ENCODE results near the gene RAP1GAP. TPM values are rescaled to one million over a fixed set of nuclear protein-coding genes. Genes with fewer than 3 reads are reported as not detected.

RAP1GAP gene
- total and polyA plus RNA-seq, 2 donors from 2014 or later, result 39.2 to 200 TPM

DNA sequence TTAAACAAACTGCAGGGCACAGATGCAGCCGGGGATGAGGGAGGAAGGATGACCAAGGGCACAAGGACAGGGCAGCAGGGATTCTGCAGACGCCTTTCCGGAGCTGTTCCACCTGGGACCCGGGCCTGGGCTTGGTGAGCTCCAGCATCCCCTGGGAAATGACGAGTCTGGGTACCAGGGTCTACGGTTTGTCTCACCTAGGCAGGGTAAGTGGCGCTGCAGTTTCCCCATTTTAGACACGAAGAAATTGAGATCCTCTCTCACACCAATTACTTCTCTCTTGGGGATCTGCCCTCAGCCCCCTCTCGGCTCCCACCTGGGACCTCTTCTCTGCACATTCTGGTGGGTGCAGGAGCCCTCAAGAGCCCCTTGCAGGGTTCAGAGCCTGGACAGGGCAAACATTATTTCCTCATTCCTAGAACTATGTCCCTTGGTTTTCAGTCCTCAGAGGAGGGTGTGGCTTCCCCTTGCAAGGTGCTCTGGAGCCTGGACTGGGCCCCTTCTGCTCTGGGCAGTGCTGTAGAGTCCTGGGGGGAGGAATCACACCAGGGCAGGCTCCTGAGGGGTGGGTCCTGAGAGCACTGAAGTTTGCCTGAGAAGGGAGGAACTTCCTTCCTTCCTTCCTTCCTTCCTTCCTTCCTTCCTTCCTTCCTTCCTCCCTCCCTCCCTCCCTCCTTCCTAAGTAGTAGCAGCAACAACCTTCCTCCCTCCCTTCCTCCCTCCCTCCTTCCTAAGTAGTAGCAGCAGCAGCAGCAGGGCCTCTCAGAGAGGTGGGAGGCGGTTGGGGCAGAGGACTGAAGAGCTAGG is 16.0 kb downstream of the RAP1GAP start:
- no peak for DNase-seq
- H3K4me3 ChIP-seq (ENCODE audit: low read length in 3 of 3), result no peak overlapping the region
- H3K27me3 ChIP-seq (ENCODE audit: control insufficient read depth, insufficient read depth, low read length), result no peaks in the 10 kb centered on the region
- H3K27ac ChIP-seq (ENCODE audit: low read depth in 2 of 2, low read length in 2 of 2), result peak overlapping the region; percentile 71 to 76
- H3K9ac ChIP-seq (ENCODE audit: low read length in 3 of 3), result no peak overlapping the region
- H3K36me3 ChIP-seq (ENCODE audit: control insufficient read depth in 2 of 3, insufficient read depth in 3 of 3, low read length in 3 of 3), result no peaks in the 10 kb centered on the region
- no peak for FAIRE-seq
- peaks cover 0 to 20% (median 13%) of the 10 kb centered on the region in 3 donors for H3K4me1 ChIP-seq (ENCODE audit: control insufficient read depth in 2 of 3, insufficient read depth in 2 of 3, low read depth in 1 of 3, low read length in 3 of 3)
- H3K9me3 ChIP-seq (ENCODE audit: control insufficient read depth in 2 of 3, insufficient read depth in 1 of 3, low read length in 3 of 3), result no peaks in the 10 kb centered on the region
- intact Hi-C loops (cut with DNase I), result no loop called here
- TF ChIP-seq, protein P1, sequence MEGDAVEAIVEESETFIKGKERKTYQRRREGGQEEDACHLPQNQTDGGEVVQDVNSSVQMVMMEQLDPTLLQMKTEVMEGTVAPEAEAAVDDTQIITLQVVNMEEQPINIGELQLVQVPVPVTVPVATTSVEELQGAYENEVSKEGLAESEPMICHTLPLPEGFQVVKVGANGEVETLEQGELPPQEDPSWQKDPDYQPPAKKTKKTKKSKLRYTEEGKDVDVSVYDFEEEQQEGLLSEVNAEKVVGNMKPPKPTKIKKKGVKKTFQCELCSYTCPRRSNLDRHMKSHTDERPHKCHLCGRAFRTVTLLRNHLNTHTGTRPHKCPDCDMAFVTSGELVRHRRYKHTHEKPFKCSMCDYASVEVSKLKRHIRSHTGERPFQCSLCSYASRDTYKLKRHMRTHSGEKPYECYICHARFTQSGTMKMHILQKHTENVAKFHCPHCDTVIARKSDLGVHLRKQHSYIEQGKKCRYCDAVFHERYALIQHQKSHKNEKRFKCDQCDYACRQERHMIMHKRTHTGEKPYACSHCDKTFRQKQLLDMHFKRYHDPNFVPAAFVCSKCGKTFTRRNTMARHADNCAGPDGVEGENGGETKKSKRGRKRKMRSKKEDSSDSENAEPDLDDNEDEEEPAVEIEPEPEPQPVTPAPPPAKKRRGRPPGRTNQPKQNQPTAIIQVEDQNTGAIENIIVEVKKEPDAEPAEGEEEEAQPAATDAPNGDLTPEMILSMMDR (IDR thresholded peaks at IDR 0.05; ENCODE audit: borderline replicate concordance, extremely low read depth, insufficient read depth), result no peak

DNA sequence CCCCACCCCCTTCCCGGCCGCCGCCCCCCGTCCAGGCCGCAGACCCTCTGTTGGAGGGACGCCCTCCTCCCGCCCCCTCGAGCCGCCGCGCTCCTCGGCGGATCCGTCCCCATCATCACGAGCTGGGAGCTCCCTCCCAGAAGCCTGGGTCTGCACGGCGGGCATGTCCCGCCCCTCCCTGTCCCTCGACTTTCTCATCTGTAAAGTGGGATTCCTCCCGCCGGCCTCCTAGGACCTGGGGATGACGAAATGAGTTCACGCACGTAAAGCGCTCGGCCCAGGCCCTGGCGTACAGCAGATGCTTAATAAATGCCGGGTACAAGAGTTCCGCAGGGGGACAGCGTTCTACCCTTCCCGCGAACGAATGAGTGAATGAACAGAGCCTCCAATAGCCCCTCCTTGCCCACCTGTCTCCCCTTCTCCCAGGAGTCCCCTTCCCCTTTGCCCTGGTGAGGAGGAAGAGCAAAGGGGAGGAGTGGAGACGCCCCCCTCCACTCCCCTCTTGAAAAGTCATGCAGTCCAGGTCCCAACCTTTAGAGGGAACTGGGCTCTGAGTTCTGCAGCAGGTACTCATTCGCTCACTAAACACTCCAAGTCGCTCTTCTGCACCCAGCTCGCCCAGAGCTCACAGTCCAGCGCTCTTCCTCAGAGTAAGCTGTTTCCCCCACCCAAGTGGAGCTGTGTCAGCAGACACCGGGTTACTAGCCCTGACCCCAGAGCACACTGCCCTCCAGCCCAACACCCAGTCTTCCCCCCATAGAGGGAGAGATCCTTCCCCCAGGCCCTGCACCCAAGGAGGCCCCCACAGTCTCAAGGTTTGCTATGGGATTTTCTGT is 16.8 kb downstream of the RAP1GAP start:
- Histone ChIP-seq H3K4me1 (ENCODE audit: control insufficient read depth in 2 of 3, insufficient read depth in 2 of 3, low read depth in 1 of 3, low read length in 3 of 3) (peaks cover 0 to 24% (median 13%) of the 10 kb centered on the region in 3 donors), H3K4me3 (ENCODE audit: low read length in 3 of 3) (no peak overlapping the region)
- intact Hi-C loops (cut with DNase I), result no loop called here

DNA sequence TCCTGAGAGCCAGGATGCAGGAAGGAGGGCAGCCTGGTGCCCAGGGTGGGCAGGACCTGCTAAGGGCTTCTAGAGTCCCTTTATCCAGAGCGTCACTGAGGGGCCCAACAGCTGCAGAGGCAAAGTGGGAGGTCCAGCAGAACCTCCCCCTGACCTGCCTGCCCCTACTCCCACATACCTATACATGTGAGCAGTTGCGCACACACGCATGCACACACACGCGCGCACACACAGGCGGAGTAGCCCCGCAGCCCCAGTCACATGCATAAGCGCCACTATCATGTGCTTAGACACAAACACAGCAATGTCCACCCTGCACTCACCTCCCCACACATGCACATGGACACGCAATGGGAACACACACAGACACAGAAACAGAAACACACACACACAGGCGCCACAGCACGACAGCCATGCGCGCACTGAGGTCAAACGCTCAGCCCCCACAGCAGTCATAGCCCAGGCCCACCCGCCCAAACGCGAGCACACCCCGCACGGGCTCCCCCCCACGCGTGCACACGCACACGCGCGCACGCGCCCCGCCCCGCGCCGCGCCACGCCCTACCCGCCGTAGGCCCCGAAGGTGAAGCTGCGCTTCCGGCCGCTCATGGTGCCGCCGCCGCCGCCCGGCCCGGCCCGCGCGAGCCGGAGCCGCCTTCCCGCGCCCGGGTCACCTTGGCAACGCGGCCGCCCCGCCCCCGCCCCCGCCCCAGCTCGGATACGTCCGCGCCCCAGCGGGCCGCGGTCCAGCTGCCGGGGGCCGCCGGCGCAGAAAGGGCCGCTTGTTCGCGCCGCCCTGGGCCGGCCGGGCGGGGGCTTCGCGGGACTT is 17.7 kb downstream of the RAP1GAP start:
- TF ChIP-seq, protein P1 (IDR thresholded peaks at IDR 0.05; ENCODE audit: borderline replicate concordance, extremely low read depth, insufficient read depth), result no peak
- Histone ChIP-seq H3K4me3 (ENCODE audit: low read length in 3 of 3) (peak overlapping the region; percentile 43 to 82 (median 63)), H3K27me3 (ENCODE audit: control insufficient read depth, insufficient read depth, low read length) (no peaks in the 10 kb centered on the region), H3K4me1 (ENCODE audit: control insufficient read depth in 2 of 3, insufficient read depth in 2 of 3, low read depth in 1 of 3, low read length in 3 of 3) (peaks cover 0 to 18% (median 8%) of the 10 kb centered on the region in 3 donors), H3K9ac (ENCODE audit: low read length in 3 of 3) (peak overlapping the region in 2 of 3 donors; percentile 54 to 57), H3K9me3 (ENCODE audit: control insufficient read depth in 2 of 3, insufficient read depth in 1 of 3, low read length in 3 of 3) (no peaks in the 10 kb centered on the region), H3K27ac (ENCODE audit: low read depth in 2 of 2, low read length in 2 of 2) (peak overlapping the region; percentile 64 to 75), H3K36me3 (ENCODE audit: control insufficient read depth in 2 of 3, insufficient read depth in 3 of 3, low read length in 3 of 3) (peaks cover 0 to 2% (median 0%) of the 10 kb centered on the region in 3 donors)
- intact Hi-C loops (cut with DNase I), result no loop called here
- DNase-seq (peak in 3 of 5 donors; percentile 75 to 86 (median 83)), FAIRE-seq (no peak)

More for the DNA sequence above, 16.8 kb downstream of the RAP1GAP start:
- FAIRE-seq, result no peak
- Histone ChIP-seq H3K27me3 (ENCODE audit: control insufficient read depth, insufficient read depth, low read length) (no peaks in the 10 kb centered on the region), H3K27ac (ENCODE audit: low read depth in 2 of 2, low read length in 2 of 2) (peak overlapping the region; percentile 71 to 76), H3K36me3 (ENCODE audit: control insufficient read depth in 2 of 3, insufficient read depth in 3 of 3, low read length in 3 of 3) (peaks cover 0 to 2% (median 0%) of the 10 kb centered on the region in 3 donors), H3K9me3 (ENCODE audit: control insufficient read depth in 2 of 3, insufficient read depth in 1 of 3, low read length in 3 of 3) (no peaks in the 10 kb centered on the region), H3K9ac (ENCODE audit: low read length in 3 of 3) (peak overlapping the region in 1 of 3 donors; percentile 34)
- TF ChIP-seq, protein P1 (IDR thresholded peaks at IDR 0.05; ENCODE audit: borderline replicate concordance, extremely low read depth, insufficient read depth), result no peak
- peak in 1 of 5 donors; percentile 16 for DNase-seq
